Gastrocnemius medialis (tissue), 4 donors: Measurements from ENCODE around the gene P2RY14.

Source experiments
- CTCF ChIP-seq, 5 experiments: fragments of 450-650 bp in 3 of 5; fragments of 200-600 bp in 2 of 5; sonication (generic) in 2 of 5; IDR thresholded peaks in 4 of 5; conservative IDR thresholded peaks in 1 of 5; 1 replicate in 4 of 5; 2 replicates in 1 of 5; pipeline ENCODE4 v1.5.1; 2016 to 2019; ENCODE audit warnings: antibody characterized with exemption in 5 of 5, mild to moderate bottlenecking in 3 of 5, moderate library complexity in 3 of 5
- POLR2A ChIP-seq, 2 donors: fragments of 450-650 bp; IDR thresholded peaks; one replicate each; pipeline ENCODE4 v1.6.1; 2017; ENCODE audit warnings: antibody characterized with exemption in 2 of 2, mild to moderate bottlenecking in 2 of 2, moderate library complexity in 2 of 2

DNA sequence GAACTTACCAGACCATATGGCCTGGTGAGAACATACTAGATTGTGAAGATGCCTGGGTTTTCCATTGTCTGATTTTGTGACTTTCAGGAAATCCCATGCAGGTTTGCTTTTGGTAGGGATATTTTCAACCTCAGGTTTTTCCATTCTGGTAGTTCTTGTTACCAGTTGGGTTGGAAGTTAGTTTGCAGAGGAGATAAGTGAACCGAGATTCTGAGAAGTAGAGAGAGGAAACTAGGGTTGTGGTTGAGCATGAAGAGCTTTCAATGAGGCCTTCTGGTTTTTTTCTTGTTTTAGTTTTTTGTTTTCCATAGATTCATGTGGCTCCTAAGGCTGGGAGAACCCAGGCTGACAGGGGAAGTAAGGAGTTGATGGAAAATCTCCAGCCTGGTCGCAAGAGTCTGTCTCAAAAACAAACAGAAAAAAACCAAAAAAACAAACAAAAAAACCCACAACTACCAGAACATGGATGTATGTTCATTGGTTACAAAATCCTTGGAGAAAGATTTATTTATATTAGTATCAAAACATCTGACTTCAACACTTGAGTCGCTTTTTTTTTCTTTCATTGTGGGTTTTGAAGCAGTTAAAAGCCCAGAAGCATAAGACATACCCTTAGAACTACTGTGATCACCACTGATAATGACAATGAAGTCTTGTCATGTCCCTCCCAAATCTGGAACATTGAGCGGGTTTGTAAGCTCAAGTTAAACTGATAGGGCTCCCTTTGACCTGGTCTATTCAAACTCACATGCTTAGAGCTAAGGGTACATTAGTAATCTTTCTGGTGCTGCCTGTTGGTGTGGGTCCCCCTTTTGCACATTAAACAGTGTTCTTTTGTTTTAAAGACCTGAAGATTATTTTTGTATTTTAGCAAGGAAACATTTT lies 78.5 kb downstream of the P2RY14 start:
- TF ChIP-seq POLR2A (IDR thresholded peaks at IDR 0.05) (no peak), CTCF (IDR thresholded peaks at IDR 0.05 in 4 of 5, conservative IDR thresholded peaks at IDR 0.05 in 1 of 5) (no peak)
